Measurements from ENCODE around the gene CES4A. TPM values are rescaled to one million over a fixed set of nuclear protein-coding genes. Genes with fewer than 3 reads are reported as not detected.
"Not testable (repeated sequence)": the region's sequence is repeated elsewhere in the genome, so short reads cannot be mapped to it uniquely, and the experiment has no call there.

Gene CES4A
- total RNA-seq, 1 donor from 2014 or later, result 10.2 TPM

DNA sequence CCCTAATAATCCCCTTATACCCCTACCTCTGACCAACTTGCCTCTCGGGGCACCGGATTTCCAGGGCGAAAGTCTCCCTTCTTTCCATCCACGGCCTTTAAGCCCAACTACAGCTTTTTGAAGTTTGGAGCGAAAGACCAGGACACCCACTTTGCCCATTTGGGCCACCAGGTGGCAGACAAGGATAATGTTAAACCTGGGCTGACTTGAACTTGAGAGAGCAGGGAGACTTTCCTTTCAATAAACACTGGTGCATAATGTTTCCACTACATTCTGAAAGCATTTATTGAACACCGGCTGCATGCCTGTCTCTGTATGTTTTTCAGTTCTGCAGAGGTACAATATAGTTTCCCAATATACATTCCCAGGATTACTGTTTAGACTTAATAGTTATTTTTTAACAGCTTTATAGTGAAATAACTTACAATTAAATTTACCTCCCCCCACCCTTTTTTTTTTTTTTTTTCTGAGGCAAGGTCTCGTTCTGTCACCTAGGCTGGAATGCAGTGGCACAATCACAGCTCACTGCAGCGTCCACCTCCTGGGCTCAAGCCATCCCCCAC, 34.2 kb upstream of the CES4A start:
- no peaks in the 10 kb centered on the region for H3K36me3 Mint-ChIP-seq (ENCODE audit: low read depth)
- H3K4me3 Mint-ChIP-seq, result no peak overlapping the region
- ChIA-PET CTCF (interaction anchor here (0.6 to 1.3 kb wide), 7 partner anchors 21 to 560 kb away, joined by 3 to 5 read pairs (median 3); no protein-coding TSS in a partner anchor), POLR2A (interaction anchor here (0.6 to 0.9 kb wide), 2 partner anchors 273 to 658 kb away, joined by 3 read pairs; partner anchors contain the start of gene TMEM208)
- DNase-seq (peak; percentile 51), ATAC-seq (ENCODE audit: low read depth) (peak; percentile 78)
- peaks cover 23% of the 10 kb centered on the region for H3K27me3 Mint-ChIP-seq
- intact Hi-C loops (cut with micrococcal nuclease), result loop anchor here (1.0 to 2.0 kb wide), 5 partner anchors 23 to 511 kb away; no protein-coding TSS in a partner anchor
- TF ChIP-seq, protein P1, sequence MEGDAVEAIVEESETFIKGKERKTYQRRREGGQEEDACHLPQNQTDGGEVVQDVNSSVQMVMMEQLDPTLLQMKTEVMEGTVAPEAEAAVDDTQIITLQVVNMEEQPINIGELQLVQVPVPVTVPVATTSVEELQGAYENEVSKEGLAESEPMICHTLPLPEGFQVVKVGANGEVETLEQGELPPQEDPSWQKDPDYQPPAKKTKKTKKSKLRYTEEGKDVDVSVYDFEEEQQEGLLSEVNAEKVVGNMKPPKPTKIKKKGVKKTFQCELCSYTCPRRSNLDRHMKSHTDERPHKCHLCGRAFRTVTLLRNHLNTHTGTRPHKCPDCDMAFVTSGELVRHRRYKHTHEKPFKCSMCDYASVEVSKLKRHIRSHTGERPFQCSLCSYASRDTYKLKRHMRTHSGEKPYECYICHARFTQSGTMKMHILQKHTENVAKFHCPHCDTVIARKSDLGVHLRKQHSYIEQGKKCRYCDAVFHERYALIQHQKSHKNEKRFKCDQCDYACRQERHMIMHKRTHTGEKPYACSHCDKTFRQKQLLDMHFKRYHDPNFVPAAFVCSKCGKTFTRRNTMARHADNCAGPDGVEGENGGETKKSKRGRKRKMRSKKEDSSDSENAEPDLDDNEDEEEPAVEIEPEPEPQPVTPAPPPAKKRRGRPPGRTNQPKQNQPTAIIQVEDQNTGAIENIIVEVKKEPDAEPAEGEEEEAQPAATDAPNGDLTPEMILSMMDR (IDR thresholded peaks at IDR 0.05), result no peak
- H3K4me1 Mint-ChIP-seq, result no peaks in the 10 kb centered on the region
- H3K27ac Mint-ChIP-seq, result no peak overlapping the region
- no peaks in the 10 kb centered on the region for H3K9me3 Mint-ChIP-seq

DNA sequence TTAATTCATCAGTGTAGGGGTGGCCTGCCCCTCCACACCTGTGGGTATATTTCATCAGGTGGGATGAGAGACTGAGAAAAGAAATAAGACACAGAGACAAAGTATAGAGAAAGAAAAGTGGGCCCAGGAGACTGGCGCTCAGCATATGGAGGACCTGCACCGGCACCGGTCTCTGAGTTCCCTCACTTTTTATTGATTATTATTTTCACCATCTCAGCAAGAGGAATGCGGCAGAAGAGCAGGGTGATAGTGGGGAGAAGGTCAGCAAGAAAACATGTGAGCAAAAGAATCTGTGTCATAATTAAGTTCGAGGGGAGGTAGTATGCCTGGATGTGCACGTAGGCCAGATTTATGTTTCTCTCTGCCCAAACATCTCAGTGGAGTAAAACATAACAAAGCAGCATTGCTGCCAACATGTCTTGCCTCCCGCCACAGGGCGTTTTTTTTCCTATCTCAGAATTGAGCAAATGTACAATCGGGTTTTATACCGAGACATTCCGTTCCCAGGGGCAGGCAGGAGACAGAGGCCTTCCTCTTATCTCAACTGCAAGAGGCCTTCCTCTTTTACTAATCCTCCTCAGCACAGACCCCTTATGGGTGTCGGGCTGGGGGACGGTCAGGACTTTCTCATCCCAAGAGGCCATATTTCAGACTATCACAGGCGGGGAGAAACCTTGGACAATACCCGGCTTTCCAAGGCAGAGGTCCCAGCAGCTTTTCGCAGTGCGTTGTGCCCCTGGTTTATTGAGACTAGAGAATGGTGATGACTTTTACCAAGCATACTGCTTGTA, 32.8 kb upstream of the CES4A start:
- H3K4me1 Mint-ChIP-seq; H3K27ac Mint-ChIP-seq; H3K9me3 Mint-ChIP-seq; CTCF ChIA-PET; POLR2A ChIA-PET; DNase-seq; ATAC-seq (ENCODE audit: low read depth); H3K36me3 Mint-ChIP-seq (ENCODE audit: low read depth); H3K4me3 Mint-ChIP-seq: not testable (repeated sequence)
- H3K27me3 Mint-ChIP-seq, result peaks cover 15% of the 10 kb centered on the region
- intact Hi-C loops (cut with micrococcal nuclease), result loop anchor here (2.0 kb wide), 3 partner anchors 21 to 509 kb away; no protein-coding TSS in a partner anchor

DNA sequence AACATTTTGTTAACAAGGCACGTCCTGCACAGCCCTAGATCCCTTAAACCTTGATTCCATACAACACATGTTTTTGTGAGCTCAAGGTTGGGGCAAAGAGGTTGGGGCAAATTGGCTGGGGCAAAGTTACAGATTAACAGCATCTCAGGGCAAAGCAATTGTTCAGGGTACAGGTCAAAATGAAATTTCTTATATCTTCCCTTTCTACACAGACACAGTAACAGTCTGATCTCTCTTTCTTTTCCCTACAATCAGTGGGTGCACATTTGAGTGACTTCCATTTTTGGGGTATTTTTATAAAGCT, 32.3 kb upstream of the CES4A start:
- DNase-seq; intact Hi-C loops (cut with micrococcal nuclease); H3K27ac Mint-ChIP-seq; H3K36me3 Mint-ChIP-seq (ENCODE audit: low read depth); ATAC-seq (ENCODE audit: low read depth); H3K4me1 Mint-ChIP-seq; H3K4me3 Mint-ChIP-seq; H3K9me3 Mint-ChIP-seq; CTCF ChIA-PET: not testable (repeated sequence)
- H3K27me3 Mint-ChIP-seq, result peaks cover 13% of the 10 kb centered on the region
- POLR2A ChIA-PET, result interaction anchor here (0.6 kb wide), 1 partner anchor 325 kb away, joined by 5 read pairs; no protein-coding TSS in a partner anchor

DNA sequence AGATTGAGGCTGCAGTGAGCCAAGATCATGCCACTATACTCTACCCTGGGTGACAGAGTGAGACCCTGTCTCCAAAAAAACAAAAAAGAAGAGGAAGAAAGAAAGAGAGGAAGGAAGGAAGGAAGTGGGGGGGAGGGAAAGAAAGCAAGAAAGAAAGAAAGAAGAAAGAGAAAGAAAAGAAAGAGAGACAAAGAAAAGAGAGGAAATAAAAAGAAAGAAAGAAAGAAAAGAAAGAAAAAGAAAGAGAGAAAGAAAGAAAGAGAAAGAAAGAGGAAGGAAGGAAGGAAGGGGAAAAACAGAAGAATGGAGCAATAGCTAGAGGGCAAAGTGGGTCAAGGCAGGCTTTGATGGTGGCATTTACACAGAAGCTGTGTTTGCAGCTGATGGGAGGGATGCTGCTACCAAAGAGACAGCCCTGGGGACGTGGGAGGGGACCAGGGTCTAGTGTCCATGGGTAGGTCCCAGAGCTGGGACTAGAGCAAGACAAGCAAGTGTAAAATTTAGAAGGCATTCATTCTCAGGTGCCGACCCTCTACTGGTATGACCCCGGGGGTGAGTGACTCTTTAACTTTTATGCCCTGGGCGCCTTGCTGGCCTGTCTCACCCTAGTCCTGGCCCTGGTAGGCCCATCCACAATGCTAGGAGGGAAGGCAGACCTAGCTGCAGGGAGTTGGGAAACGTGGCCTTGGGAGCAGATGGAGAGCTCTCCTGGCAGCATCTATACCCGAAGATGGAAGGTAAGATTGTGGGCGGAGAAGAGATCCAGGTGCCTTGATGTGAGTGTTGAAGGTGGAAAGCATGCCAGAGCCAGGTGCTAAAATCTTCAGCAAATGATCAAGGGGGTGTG, 29.3 kb upstream of the CES4A start:
- DNase-seq (no peak), ATAC-seq (ENCODE audit: low read depth) (no peak)
- Mint-ChIP-seq H3K4me1 (peaks cover 14% of the 10 kb centered on the region), H3K9me3 (no peaks in the 10 kb centered on the region), H3K4me3 (no peak overlapping the region), H3K27ac (no peak overlapping the region), H3K27me3 (peaks cover under 1% of the 10 kb centered on the region), H3K36me3 (ENCODE audit: low read depth) (no peaks in the 10 kb centered on the region)
- ChIA-PET CTCF (interaction anchor here (1.2 kb wide), 1 partner anchor 196 kb away, joined by 3 read pairs; no protein-coding TSS in a partner anchor), POLR2A (interaction anchor here (0.7 kb wide), 1 partner anchor 108 kb away, joined by 6 read pairs; no protein-coding TSS in a partner anchor)
- TF ChIP-seq, protein P1 (IDR thresholded peaks at IDR 0.05), result no peak
- intact Hi-C loops (cut with micrococcal nuclease), result no loop called here

DNA sequence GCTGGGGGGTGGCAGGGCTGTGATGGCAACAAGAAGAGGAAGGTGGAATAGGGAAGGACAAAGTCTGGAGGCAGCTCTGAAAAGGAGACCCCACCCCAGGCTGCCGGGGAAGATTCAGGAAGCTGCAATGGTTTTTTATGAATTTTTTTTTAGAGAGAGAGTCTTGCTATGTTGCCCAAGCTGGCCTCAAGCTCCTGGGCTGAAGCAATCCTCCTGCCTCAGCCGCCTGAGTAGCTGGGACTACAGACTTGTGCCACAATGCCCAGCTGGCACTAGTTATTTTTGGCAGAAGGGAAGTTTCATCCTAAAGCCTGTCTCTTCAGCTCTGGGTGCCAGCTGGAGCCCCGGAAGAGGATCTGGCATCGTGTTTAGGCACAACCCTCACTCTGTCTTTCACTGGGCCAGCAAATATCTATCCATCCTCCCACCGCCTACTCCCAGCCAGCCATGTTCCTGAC, 28.7 kb upstream of the CES4A start:
- Mint-ChIP-seq H3K36me3 (ENCODE audit: low read depth) (no peaks in the 10 kb centered on the region), H3K4me3 (no peak overlapping the region), H3K27me3 (no peaks in the 10 kb centered on the region), H3K27ac (no peak overlapping the region), H3K9me3 (no peaks in the 10 kb centered on the region), H3K4me1 (peaks cover 14% of the 10 kb centered on the region)
- ATAC-seq (ENCODE audit: low read depth) (no peak), DNase-seq (no peak)
- ChIA-PET CTCF (interaction anchor here (1.2 to 1.5 kb wide), 2 partner anchors 31 to 196 kb away, joined by 3 read pairs; no protein-coding TSS in a partner anchor), POLR2A (interaction anchor here (0.6 kb wide), 1 partner anchor 630 kb away, joined by 5 read pairs; no protein-coding TSS in a partner anchor)
- TF ChIP-seq, protein P1 (IDR thresholded peaks at IDR 0.05), result no peak
- intact Hi-C loops (cut with micrococcal nuclease), result no loop called here
